ENCODE results near the gene CPLX1.

Gene CPLX1

DNA sequence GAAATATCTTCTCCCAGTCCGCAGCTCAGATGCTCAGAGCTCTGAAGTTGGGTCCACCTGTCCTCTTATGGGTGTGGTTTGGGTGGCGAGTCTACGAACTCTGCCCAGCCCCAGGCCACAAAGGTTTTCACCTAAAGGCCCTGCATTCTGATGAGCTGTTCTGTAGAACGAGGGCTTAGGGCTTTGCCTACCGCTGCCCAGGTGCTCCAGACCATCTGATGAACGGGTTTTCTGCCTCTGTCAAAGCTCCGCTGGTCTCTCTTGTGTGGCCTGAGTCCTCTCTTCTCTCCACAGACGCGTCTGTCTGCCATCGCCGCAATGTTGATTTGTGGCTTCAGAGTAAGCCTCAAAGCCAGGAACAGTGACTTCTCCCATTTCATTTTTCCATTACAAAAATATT, 28.4 kb upstream of the CPLX1 start:
- no peak for DNase-seq (ENCODE audit: low read depth)

DNA sequence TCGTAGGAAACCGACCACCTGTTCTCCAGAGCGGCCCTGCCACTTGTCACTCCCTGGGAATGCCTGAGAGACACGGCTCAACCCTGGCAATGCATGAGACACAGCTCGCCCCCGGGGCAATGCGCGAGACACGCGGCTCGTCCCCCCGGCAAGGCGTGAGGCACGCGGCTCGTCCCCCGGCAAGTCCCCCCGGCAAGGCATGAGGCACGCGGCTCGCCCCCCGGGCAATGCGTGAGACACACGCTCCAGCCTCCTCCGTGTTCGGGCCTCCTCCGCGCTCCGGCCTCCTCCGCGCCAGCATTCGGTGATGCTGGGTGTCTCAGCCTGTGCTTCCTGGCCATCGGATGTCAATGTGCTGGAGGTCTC, 27.5 kb upstream of the CPLX1 start:
- no peak for DNase-seq (ENCODE audit: low read depth)

DNA sequence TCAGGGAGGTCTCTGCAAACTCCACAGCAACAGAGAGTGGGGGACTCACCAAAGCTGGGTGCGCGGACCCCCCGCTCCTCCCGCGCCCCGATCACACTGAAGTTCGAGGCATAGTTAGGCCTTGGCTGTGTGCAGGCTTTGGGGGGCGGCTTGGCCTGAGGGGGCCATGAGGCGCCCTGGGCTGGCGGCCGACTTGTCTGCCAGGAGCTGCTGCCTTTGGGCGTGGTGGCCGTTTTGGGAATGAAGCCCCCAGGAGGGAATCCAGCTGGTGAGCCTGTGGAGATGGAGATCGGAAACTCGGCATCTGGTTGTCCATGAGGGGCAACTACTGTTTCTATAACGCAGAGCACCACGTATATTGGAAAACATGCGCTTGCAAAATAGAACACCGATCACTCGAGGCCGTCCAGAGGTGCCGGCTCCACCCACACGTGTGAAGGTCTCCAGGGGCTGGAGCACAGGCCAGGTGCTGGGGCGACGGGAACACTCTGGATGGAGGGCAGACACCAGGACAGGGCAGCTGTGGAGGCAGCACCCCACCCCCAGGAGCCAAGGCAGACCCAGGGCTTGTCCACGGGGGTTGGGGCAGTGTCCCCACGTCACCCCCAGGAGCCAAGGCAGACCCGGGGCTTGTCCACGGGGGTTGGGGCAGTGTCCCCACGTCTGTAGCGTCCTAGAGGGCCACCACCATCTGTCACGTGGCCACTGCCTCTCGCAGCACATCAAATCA, 25.9 kb upstream of the CPLX1 start:
- no peak for DNase-seq (ENCODE audit: low read depth)

DNA sequence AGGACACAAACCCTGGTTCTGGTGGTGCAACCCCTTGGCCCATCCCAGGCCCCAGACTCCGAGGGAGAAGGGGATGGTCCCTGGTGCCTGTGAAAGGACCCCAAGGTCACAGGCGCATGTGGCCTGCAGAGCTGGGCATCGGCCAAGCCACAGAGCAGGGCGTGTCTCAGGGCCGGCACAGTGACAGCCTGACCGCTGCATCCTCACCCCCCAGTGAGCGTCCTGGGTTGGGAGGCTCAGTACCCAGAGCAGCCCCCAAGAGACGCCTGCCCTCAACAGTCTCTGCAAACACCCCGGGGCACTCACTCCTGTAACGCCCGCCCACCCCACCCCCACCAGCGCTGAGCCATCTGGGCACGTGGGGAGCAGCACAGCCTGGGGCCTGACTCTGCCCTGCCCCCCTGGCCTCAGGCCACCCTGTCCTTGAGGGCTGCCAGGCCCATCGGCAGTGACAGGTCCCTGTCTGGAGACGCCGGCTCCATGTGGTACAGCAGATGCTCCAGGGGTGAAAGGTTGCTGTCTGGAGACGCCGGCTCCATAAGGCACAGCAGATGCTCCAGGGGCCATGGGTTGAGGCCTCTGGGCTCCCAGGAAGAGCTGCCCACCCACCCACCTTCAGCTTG, 24.5 kb upstream of the CPLX1 start:
- DNase-seq (ENCODE audit: low read depth), result no peak

DNA sequence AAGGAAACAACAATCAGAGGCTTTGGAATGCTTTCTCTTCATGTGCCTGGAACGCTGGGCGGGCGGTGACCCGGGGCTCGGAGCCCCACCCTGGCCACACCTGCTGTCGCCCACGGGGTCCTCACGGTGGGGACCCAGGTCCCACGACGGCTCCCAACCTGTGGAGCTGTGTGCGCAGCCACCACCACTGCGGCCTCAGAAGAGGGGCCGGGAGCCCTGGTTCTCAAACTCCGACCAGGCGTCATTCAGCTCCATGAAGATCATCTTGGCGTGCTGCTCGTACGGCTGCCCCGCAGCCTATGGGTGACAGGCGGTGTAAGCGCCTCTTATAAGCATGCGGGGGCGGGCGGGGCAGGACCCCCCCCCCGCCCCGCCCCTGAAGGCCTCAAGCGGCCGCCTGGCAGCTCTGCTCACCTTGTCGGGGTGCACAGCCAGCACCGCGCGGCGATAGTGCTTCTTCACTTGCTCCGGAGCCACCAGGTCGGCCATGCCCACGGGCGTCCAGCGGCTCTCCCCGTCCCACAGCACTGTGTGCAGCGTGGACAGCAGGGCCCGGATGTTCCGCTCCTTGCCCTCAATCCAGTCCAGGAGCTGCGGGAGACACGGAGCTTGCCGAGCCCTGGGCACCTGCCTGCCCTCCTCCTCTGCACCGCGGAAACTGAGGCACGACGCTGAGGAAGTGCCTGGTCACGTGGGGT, 23.7 kb upstream of the CPLX1 start:
- no peak for DNase-seq (ENCODE audit: low read depth)

DNA sequence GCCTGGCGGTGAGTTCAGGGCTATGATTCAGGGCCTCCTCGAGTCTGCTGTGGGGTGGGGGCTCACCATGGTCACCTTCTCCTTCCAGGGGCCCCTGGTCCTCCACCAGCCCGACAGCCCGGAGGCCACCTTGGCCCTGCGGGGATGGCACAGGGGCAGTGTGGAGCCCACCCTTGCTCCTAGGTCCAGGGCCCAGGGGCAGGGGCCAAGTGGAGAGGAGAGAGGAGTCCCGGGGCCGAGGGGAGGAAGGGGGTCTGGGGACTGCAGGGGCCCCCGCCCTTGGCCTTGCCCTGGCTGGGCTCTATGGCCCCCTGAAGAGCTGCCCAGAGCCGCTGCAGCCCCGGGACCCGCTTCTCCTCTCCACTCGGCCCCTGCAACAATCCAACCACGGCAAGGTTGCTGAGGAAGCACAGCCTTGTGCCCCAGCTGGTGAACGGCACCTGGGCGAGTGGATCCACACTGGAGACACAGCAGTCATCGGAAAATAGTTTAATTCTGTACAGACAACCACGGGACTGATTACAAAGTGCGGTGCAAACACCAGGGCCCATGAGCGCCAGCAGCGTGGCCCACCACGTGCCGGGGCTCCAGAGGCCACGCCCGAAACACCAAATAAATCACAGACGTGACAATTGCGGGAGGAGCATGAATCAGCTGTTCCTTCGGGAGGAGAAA, 23.0 kb upstream of the CPLX1 start:
- no peak for DNase-seq (ENCODE audit: low read depth)

DNA sequence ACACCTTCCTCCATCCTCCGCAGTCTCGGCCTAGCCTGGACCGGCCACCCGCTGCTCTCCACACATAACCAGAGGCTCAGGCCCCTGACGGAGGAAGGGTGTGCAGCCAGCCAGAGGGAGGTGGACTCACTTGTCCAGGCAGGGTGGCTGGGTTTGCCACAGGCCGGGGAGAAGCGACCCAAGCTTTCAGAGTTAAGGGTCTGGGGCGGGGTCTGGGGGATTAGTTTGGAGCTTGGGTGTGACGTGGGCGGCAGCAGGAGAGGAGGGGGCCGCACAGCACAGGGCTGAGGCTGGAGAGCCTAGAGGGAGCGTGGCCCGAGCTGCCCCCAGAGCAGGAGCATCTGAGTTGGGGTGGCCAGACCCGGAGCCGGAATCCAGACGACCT, 22.4 kb upstream of the CPLX1 start:
- DNase-seq (ENCODE audit: low read depth), result no peak

DNA sequence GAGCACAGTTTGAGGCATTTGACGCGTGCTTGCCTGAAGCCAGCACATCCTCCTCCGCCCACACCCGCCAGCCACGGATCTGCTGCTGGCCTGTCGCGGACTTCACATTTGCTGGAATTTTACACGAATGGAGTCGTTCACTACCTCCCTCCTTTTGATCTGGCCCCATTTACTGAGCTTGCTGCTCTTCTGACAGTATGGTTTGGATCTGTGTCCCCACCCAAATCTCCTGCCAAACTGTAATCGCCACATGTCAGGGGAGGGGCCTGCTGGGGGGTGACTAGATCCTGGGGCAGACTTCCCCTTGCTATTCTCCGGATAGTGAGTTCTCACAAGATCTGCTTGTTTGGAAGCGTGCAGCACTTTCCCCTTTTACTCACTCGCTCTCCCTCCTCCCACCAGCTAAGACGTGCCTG, 19.9 kb upstream of the CPLX1 start:
- DNase-seq (ENCODE audit: low read depth), result no peak

DNA sequence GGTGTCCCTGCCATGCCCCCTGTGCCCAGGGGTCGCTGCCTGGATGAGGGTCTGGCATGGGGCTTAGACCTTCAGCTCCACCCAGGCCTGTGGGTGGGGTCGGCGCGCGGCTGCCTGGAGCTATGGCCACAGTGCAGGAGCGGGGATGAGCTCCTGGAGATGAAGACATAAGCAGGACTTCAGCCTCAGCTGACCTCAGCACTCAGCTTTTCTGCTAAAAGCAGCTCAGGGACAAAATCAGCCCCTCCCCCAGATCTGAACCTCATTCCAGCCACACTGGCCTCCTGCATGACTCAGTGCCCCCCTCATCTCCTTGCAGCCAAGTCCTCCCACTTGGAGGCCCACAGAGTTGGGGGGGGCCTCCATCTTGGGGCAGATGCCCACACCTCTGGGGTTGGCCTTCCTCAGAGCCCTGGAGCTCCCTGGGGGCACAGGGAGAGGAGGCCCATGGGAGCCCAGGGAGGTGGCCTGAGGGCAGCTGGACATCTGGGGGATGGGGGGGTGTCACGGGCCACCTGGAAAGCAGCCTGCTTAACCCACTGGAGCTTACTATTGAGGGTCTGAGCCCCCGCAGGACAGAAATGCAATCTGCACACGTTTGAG, 19.4 kb upstream of the CPLX1 start:
- no peak for DNase-seq (ENCODE audit: low read depth)

DNA sequence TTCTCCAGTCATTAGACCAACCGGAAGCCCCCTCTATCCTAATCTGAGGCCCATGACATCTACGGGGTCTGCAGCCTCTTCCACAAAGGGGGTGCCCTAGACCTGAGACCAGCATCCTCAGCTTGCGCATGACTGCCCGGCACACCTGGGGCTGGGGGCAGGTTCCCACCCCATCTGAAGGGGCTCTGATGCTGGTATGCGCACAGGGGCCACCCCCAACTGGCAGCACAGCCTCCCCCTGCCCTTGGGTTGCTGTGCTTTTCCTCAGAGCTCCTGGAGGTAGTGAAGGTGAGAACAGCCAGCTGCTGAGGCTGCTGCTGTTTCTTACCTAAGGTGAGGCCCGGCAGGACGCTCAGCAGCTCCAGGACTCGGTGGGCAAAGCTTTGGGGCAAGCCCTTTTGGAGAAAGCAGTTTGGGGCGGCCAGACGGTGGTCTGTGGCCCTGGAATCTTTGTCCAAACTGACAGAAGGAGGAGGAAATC, 18.9 kb upstream of the CPLX1 start:
- no peak for DNase-seq (ENCODE audit: low read depth)

DNA sequence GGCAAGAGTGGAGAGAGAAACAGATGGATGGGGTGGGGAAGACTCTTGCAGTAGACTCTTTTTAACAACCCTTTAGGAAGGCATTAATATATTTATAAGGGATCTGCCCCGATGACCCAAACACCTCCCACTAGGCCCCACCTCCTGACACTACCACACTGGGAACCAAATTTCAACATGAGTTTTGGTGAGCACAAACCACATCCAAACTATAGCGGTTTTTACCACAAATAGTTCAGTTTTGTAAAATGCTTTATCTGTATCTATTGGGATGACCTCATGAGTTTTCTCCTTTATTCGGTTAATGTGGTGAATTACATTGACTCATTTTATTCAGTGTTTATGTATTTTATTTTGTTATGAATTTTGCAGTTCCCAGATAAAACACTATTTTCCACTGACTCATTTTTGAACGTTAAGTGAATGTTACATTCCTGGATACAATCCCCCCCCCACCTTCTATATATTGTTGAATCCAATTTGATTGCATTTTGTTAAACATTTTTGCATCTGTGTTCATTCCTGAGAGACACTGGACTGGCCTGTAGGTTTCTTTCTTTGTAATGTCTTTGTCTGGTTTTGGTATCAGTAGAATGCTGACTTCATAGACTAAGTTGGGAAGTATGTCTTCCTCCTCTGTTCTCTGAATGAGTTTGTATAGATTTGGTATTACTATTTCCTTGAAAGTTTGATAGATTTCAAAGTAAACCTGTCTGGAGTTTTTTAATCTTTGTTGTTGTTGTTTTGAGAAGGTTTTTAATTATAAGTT, 13.9 kb upstream of the CPLX1 start:
- DNase-seq (ENCODE audit: low read depth), result no peak

DNA sequence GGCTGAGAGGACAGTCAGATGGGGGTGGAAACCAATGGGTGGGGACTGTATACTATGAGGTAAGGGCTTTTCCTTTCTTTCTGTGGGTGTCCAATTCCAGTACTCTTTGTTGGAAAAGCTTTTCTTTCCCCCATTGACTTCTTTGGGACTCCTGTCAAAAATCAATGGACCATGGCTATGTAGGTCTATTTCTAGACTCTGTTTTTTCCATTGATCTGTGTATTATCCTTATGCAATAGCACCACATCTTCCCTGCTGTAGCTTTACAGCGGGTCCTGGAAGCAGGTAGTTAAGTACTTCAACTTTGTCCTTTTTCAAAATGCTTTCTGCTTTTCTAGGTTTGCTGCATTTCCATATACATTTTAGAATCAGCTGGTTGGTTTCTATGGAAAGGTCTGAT, 11.8 kb upstream of the CPLX1 start:
- no peak for DNase-seq (ENCODE audit: low read depth)

DNA sequence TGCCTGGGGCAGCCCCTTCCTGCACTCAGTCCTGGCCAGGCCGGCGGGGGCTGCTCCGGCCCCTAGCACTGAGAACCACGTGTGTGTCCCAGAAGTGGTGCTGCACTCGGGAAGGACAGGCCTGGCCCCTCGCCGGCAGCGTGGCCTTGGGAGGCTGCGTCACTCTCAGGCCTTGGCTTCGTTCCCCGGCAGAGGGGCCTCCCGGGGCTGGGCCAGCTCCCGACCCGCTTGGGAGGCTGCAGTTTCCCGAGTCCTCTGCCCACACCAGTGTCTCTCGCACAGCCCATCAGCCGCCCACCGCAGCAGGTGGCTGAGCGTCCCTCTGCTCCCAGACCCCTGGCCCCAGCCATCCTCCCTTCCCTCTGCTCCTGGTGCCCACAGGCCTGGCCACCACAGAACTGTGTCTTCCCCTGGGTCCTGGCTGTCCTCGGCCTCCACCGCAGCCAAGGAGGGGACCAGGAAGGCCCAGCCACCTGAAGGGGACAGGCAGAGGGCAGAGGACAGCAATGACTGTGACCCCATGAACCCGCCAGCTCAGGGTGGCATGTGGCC, 10.9 kb upstream of the CPLX1 start:
- DNase-seq (ENCODE audit: low read depth), result no peak

DNA sequence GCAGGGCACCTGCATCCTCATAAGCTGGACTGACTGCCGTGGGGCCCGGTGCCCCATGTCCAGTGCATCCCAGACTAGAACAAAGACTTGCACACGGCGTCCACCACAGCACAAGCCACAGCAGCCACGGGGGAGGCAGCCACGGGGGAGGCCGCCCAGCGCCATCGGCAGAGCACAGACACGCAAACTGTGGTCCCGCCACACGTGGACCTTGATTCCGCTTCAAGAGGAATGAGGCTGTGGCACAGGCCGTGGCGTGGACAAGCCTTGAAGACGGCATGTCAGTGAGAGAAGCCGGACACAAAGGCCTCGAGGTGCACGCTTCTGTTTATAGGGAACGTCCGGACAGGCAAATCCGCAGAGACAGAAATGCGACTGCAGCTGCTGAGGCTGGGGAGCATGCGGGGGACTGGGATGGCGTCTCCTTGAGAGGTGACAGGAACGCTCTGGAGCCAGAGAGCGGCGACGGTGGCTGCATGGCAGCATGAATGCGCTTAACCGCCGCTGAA, 10.1 kb upstream of the CPLX1 start:
- no peak for DNase-seq (ENCODE audit: low read depth)

DNA sequence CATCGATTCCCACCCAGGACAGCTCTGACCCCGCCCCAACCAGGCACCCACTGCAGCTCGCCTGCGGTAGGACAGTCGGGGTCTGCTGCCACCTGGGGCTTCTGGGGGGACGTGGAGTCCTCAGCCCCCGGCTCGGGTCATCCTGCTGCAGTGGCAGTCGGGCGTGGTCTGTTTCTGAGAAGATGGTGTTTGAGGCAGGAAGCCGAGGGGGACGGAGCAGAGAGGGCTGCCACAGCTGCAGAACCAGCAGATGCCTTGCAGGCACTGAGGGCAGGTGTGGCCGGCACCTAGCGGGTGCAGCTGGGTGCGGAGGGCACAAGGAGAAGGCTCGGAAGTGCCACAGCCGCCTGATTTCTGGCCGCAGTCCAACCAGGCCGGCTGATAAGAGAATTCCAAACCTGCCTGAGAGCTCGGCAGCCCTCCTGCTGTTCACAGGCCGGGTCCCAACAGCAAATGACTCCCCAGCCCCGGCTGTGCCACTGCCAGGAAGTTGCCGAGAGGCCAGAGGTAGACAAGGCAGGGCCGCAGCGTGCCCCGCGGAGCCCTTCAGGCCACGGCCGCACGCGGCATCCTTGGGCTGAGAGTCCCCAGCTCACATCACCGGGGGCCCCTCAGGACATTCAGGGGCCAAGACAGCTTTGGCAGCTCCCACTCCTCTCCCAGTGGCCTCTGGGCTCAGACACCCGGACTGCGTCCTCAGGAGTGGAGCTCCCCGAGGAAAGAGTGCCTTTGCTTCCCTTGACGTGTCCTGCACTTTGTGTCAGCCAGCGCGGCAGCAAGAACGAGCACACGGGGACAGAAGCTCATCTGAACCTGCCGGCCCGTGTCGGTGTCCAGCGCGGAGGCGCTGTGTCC, 9.4 kb upstream of the CPLX1 start:
- DNase-seq (ENCODE audit: low read depth), result no peak

DNA sequence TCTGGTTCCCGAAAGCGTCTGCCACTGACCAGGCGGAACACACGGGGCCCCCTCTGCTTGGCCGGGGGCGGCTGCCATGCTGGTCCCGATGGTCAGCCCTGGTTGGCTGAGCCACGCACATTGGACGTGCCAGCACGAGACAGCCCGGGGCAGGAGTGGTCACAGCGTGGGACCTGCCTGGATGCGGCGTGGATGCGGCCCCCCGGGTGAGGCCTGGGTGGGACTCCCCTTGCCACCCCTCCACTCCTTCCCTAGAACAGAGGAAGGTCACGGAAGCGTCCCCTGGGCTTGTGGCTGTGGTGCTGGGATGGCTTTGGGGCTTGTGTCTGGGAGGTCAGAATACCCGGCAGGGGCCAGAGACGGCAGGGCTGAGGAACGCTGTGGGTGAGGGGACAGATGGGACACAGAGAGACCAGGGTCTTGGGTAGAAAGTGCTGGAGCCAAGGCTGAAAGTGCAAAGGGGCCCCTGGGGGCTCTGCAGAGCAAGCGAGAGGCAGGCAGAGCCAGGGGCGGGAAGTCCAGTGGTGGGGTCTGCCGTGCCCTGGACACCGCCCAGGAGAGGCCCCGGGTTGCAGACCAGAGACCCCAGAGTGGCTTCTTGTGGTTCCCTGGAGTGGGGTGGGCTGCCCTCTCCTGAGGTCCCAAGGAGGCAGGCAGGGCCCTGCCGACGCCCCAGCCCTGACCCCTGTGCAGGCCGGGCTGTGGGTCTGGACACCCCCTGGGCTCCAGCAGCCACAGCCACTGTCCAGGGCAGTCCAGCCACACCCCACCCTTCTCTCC, 8.6 kb upstream of the CPLX1 start:
- no peak for DNase-seq (ENCODE audit: low read depth)

DNA sequence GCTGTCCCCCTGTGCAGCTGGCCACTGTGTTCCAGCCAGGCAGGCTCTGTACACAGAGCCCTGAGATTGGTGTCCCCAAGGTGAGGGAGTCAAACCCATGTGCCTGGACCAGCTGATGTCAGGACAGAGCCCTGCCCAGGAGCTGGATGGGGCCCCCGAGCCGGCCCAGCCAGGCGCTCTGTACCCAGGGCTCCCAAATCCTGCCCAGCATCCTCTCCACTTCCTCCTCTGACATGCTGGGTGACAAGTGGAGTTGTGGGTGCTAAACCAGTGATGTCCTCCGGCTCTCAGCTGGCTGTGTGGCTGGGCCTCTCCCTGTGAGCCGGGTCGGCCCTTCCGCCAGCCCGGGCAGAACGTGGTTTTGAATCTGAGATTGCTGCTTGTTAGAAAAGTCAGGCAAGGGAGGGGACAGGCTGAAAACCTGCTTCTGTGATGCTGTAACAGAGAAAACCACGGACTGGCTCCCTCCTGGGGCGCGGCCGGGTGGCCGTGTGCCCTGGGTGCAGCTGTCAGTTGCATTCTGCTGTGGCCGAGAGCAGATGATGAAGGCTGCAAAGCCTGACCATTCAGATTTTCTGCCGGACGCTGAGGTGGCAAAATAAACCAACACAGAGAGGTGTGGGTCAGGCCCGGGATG, 7.9 kb upstream of the CPLX1 start:
- DNase-seq (ENCODE audit: low read depth), result no peak

DNA sequence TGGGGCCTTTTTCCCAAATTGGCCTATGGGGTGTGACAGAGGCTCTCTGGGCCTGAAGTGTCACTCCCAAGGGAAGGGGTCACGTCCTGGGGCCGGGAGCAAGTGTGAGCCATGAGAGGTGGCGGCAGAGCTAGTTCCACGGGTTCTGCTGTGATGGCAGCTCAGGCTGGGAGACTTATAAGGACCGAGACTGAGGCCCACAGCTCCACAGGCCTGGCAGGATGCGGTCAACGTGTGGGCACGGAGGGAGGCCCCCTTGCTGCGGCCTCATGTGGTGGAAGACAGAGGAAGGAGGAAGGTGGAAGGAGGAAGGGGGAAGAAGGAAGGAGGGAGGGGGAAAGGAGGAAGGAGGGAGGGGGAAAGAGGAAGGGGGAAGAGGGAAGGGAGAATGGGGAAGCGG, 7.2 kb upstream of the CPLX1 start:
- no peak for DNase-seq (ENCODE audit: low read depth)

DNA sequence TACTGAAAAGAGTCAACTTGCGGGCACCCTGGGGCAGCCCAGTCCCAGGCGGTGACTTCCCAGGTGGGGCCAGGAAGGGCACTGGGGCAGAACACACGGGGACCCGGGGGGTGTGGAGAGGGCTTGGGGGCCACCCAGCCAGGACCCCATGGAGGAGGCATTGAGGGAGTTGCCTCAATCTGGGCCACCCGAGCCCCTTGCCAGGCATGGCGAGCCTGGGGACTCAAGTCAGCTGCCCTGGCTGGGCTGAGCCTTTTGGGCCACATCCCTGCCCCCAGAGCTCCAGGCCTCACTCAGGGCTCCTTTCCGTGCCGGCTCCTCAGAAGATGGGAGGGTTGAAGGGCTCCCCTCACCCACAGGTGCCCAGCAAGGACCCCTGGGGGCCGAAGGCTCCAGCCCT, 6.6 kb upstream of the CPLX1 start:
- no peak for DNase-seq (ENCODE audit: low read depth)

Data from stimulated activated CD8-positive, alpha-beta memory T cell treated with anti-CD3 and anti-CD28 coated beads, Interleukin-15, amount 100 ng/mL, for 24 hours (primary cell).